CD14-positive monocyte (primary cell): ENCODE results near the gene HECW1. TPM values are rescaled to one million over a fixed set of nuclear protein-coding genes. Genes with fewer than 3 reads are reported as not detected.

Source experiments
- DNase-seq, 3 donors: peaks; one replicate each; pipeline ENCODE4 v3.0.0-alpha.2; 2011 to 2022
- H2AFZ ChIP-seq: 2 replicates; pipeline ENCODE4 v1.6.0; 2012; ENCODE audit warnings: mild to moderate bottlenecking, low read depth, low read length, inconsistent platforms; ENCODE audit not compliant: insufficient read depth, poor library complexity, severe bottlenecking
- H3K27ac ChIP-seq, 2 donors: 1 replicate in 1 of 2; 2 replicates in 1 of 2; pipeline ENCODE4 v1.5.1; 2012 to 2013; ENCODE audit warnings: low read length in 2 of 2, control low read depth in 1 of 2, inconsistent platforms in 1 of 2, low read depth in 1 of 2, mild to moderate bottlenecking in 1 of 2
- H3K27me3 ChIP-seq, 2 donors: one replicate each; pipeline versions ENCODE4 v1.6.0 to v1.6.1; 2011 to 2013; ENCODE audit warnings: low read length in 2 of 2; ENCODE audit not compliant: control insufficient read depth in 2 of 2, insufficient read depth in 2 of 2
- H3K36me3 ChIP-seq, 2 donors: replicated peaks in 1 of 2; 1 replicate in 1 of 2; 2 replicates in 1 of 2; pipeline versions ENCODE4 v1.5.1 to v1.6.1; 2012 to 2013; ENCODE audit warnings: low read length in 2 of 2, control low read depth in 1 of 2, inconsistent platforms in 1 of 2, mild to moderate bottlenecking in 1 of 2; ENCODE audit not compliant: insufficient read depth in 2 of 2, control insufficient read depth in 1 of 2
- H3K4me1 ChIP-seq, 2 donors: 1 replicate in 1 of 2; 2 replicates in 1 of 2; pipeline versions ENCODE4 v1.5.1 to v1.6.1; 2012 to 2013; ENCODE audit warnings: low read length in 2 of 2, control low read depth in 1 of 2, inconsistent platforms in 1 of 2, mild to moderate bottlenecking in 1 of 2, moderate library complexity in 1 of 2; ENCODE audit not compliant: insufficient read depth in 2 of 2, control insufficient read depth in 1 of 2
- H3K4me2 ChIP-seq: replicated peaks from 2 replicates; pipeline ENCODE3; 2012; ENCODE audit warnings: low read length, moderate library complexity, mild to moderate bottlenecking; ENCODE audit not compliant: poor library complexity, severe bottlenecking; ENCODE audit errors: extremely low read depth
- H3K4me3 ChIP-seq, 3 experiments: fragments of 200-600 bp in 1 of 3; sonication (generic) in 1 of 3; replicated peaks in 1 of 3; 1 replicate in 2 of 3; 2 replicates in 1 of 3; pipeline ENCODE4 v1.5.1; 2011 to 2013; ENCODE audit warnings: low read length in 3 of 3, mild to moderate bottlenecking in 3 of 3, control low read depth in 2 of 3, low read depth in 2 of 3, inconsistent platforms in 1 of 3, moderate library complexity in 1 of 3
- H3K79me2 ChIP-seq: 2 replicates; pipeline ENCODE4 v1.6.0; 2012; ENCODE audit warnings: mild to moderate bottlenecking, control low read depth, inconsistent platforms, low read length, moderate library complexity; ENCODE audit not compliant: insufficient read depth
- H3K9ac ChIP-seq: 2 replicates; pipeline ENCODE4 v1.6.0; 2017; ENCODE audit warnings: low read length, mild to moderate bottlenecking; ENCODE audit not compliant: insufficient read depth, poor library complexity, severe bottlenecking
- H3K9me3 ChIP-seq, 2 donors: replicated peaks in 1 of 2; 1 replicate in 1 of 2; 2 replicates in 1 of 2; pipeline versions ENCODE4 v1.5.1 to v1.6.1; 2012 to 2013; ENCODE audit warnings: low read length in 2 of 2, control low read depth in 1 of 2; ENCODE audit not compliant: control insufficient read depth in 1 of 2, insufficient read depth in 1 of 2
- H4K20me1 ChIP-seq: 2 replicates; pipeline ENCODE4 v1.6.0; 2012; ENCODE audit warnings: mild to moderate bottlenecking, low read length, control low read depth, moderate library complexity; ENCODE audit not compliant: insufficient read depth
- H3K27ac Mint-ChIP-seq, 7 donors: one replicate each; pipeline ENCODE4 v1.8.0; 2020; ENCODE audit warnings: mild to moderate bottlenecking in 7 of 7, mixed read lengths in 7 of 7, moderate library complexity in 6 of 7, inconsistent platforms in 2 of 7
- H3K27me3 Mint-ChIP-seq, 3 donors: one replicate each; pipeline ENCODE4 v1.8.0; 2021 to 2022; ENCODE audit warnings: low read depth in 3 of 3, mild to moderate bottlenecking in 3 of 3, mixed read lengths in 3 of 3, moderate library complexity in 3 of 3, inconsistent platforms in 1 of 3
- H3K36me3 Mint-ChIP-seq, 2 donors: one replicate each; pipeline ENCODE4 v1.8.0; 2020; ENCODE audit warnings: mixed read lengths in 2 of 2, inconsistent platforms in 1 of 2, mild to moderate bottlenecking in 1 of 2
- H3K4me1 Mint-ChIP-seq: one replicate; pipeline ENCODE4 v1.8.0; 2020; ENCODE audit warnings: mild to moderate bottlenecking, mixed read lengths
- H3K4me3 Mint-ChIP-seq, 2 donors: one replicate each; pipeline ENCODE4 v1.8.0; 2020; ENCODE audit warnings: mild to moderate bottlenecking in 2 of 2, mixed read lengths in 2 of 2, moderate library complexity in 1 of 2
- H3K9me3 Mint-ChIP-seq, 7 donors: one replicate each; pipeline ENCODE4 v1.8.0; 2020 to 2022; ENCODE audit warnings: mixed read lengths in 7 of 7, mild to moderate bottlenecking in 6 of 7, moderate library complexity in 6 of 7, inconsistent platforms in 2 of 7
- WGBS: methylation state at CpG from one replicate; pipeline ENCODE4 v1.1.5; 2013; ENCODE audit warnings: missing lambda C conversion rate; ENCODE audit not compliant: insufficient coverage; 5-methylcytosine and 5-hydroxymethylcytosine counted together
- intact Hi-C, 2 donors: fragments of 100-400 bp; cut with micrococcal nuclease; formaldehyde crosslinking; loops; one replicate each; pipeline versions ENCODE4 v1.15.0 to v1.15.1; 2023
- polyA plus RNA-seq, 3 donors: library from polyadenylated mRNA; depleted of rRNA in 1 of 3; unstranded in 2 of 3; stranded (reverse) in 1 of 3; fragments of 300-500 nt in 2 of 3; fragments of >200 nt in 1 of 3; fragmentation: Illumina TruSeq in 2 of 3; gene quantifications; 1 replicate in 2 of 3; 2 replicates in 1 of 3; pipeline ENCODE4 v1.2.3, GENCODE V29; 2012 to 2021
- TF ChIP-seq, protein P1 (sequence below): fragments of 200-600 bp; IDR thresholded peaks from one replicate; pipeline ENCODE4 v1.8.0; 2022; ENCODE audit warnings: antibody characterized with exemption, mild to moderate bottlenecking

The HECW1 gene
- polyA plus RNA-seq, 3 donors, result not detected

DNA sequence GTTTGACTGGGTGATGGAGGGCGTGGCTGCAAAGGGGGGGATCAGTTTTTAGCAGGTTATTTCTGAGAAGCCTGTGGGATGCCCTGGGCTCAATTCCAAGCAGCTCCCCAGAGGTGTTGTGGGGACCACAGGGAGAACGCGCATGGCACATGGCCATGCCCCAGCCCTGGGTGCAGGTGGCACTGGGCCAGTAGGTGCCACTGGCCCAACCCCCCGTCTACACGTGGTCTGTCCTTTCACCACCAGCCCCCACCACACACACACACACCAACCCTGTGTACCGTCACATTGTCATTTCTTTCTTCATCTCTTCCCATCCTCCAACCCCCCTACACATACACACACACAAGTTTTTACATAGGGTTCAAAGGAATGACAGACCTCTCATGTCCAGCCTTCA, 355.4 kb downstream of the HECW1 start:
- Histone ChIP-seq H3K4me3 (no peak overlapping the region), H2AFZ (no peak overlapping the region), H3K79me2 (no peaks in the 10 kb centered on the region), H4K20me1 (no peaks in the 10 kb centered on the region), H3K9ac (no peak overlapping the region), H3K9me3 (no peaks in the 10 kb centered on the region), H3K27me3 (no peaks in the 10 kb centered on the region), H3K36me3 (no peaks in the 10 kb centered on the region), H3K4me2 (no peak overlapping the region), H3K4me1 (no peaks in the 10 kb centered on the region), H3K27ac (no peak overlapping the region)
- H3K36me3 Mint-ChIP-seq, result no peaks in the 10 kb centered on the region
- intact Hi-C loops, result no loop called here
- no peaks in the 10 kb centered on the region for H3K9me3 Mint-ChIP-seq
- WGBS, result 96% methylated on average over 6 of the region's 6 CpGs
- H3K27me3 Mint-ChIP-seq, result peaks cover 3 to 5% (median 4%) of the 10 kb centered on the region in 3 donors
- H3K4me1 Mint-ChIP-seq, result no peaks in the 10 kb centered on the region
- DNase-seq, result no peak
- TF ChIP-seq, protein P1, sequence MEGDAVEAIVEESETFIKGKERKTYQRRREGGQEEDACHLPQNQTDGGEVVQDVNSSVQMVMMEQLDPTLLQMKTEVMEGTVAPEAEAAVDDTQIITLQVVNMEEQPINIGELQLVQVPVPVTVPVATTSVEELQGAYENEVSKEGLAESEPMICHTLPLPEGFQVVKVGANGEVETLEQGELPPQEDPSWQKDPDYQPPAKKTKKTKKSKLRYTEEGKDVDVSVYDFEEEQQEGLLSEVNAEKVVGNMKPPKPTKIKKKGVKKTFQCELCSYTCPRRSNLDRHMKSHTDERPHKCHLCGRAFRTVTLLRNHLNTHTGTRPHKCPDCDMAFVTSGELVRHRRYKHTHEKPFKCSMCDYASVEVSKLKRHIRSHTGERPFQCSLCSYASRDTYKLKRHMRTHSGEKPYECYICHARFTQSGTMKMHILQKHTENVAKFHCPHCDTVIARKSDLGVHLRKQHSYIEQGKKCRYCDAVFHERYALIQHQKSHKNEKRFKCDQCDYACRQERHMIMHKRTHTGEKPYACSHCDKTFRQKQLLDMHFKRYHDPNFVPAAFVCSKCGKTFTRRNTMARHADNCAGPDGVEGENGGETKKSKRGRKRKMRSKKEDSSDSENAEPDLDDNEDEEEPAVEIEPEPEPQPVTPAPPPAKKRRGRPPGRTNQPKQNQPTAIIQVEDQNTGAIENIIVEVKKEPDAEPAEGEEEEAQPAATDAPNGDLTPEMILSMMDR, result no peak
- H3K4me3 Mint-ChIP-seq, result no peak overlapping the region
- no peak overlapping the region for H3K27ac Mint-ChIP-seq

DNA sequence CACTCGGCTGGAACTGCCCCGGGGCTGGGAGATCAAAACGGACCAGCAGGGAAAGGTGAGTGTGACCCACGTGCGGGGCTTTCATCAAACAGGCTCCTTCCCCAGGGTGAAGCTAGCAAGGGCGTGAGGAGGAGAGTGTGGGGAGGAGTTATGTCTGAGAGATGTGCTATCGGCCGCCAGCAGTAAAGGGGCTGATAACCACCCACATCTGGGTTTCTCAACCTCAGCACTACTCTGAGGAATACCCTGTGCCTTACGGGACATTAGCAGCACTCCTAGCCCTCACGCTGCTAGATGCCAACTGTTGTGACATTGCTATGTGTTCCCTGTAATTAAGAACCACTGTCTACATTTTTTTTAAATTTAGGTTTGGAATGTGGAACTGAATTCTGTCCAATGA, 356.6 kb downstream of the HECW1 start:
- TF ChIP-seq, protein P1, result no peak
- Histone ChIP-seq H2AFZ (no peak overlapping the region), H3K9me3 (no peaks in the 10 kb centered on the region), H3K9ac (no peak overlapping the region), H3K79me2 (no peaks in the 10 kb centered on the region), H3K4me1 (no peaks in the 10 kb centered on the region), H3K4me3 (no peak overlapping the region), H4K20me1 (no peaks in the 10 kb centered on the region), H3K27me3 (no peaks in the 10 kb centered on the region), H3K36me3 (no peaks in the 10 kb centered on the region), H3K4me2 (no peak overlapping the region), H3K27ac (no peak overlapping the region)
- WGBS, result 96% methylated on average over 5 of the region's 10 CpGs
- no peak for DNase-seq
- Mint-ChIP-seq H3K9me3 (peaks cover 0 to 2% (median 0%) of the 10 kb centered on the region in 7 donors), H3K36me3 (no peaks in the 10 kb centered on the region), H3K4me3 (no peak overlapping the region), H3K27me3 (peaks cover 3 to 6% (median 3%) of the 10 kb centered on the region in 3 donors), H3K4me1 (no peaks in the 10 kb centered on the region), H3K27ac (no peak overlapping the region)
- intact Hi-C loops, result no loop called here
